Stimulated activated CD4-positive, alpha-beta T cell treated with anti-CD3 and anti-CD28 coated beads, Interleukin-12 subunit alpha, Interleukin-12 subunit beta, amount 100 ng/mL, for 24 hours (primary cell): ENCODE data around the gene HELZ.
"Not testable (repeated sequence)": the region's sequence is repeated elsewhere in the genome, so short reads cannot be mapped to it uniquely, and the experiment has no call there.

Source experiments
- DNase-seq, 2 experiments: peaks; one replicate each; pipeline ENCODE4 v3.0.0-alpha.2; 2020; ENCODE audit warnings: low read depth in 2 of 2

Gene HELZ

GRCh38 chr17:67142030-67142429 lies 103.0 kb downstream of the HELZ start:
- DNase-seq, result not testable (repeated sequence)

- DNase-seq, result no peak
These were observed 105.0 kb downstream of the HELZ start for GRCh38 chr17:67139784-67140665.

- no peak for DNase-seq
These were observed 105.7 kb downstream of the HELZ start for GRCh38 chr17:67139289-67139688.

GRCh38 chr17:67138392-67138791 lies 106.6 kb downstream of the HELZ start:
- DNase-seq, result no peak

- no peak for DNase-seq
These were observed 107.1 kb downstream of the HELZ start for GRCh38 chr17:67137860-67138259.

GRCh38 chr17:67137026-67137370 lies 108.0 kb downstream of the HELZ start:
- DNase-seq, result no peak

GRCh38 chr17:67136191-67137025 lies 108.6 kb downstream of the HELZ start:
- DNase-seq, result no peak

GRCh38 chr17:67133161-67133560 lies 111.8 kb downstream of the HELZ start:
- DNase-seq, result no peak

GRCh38 chr17:67132366-67132765 lies 112.6 kb downstream of the HELZ start:
- no peak for DNase-seq

GRCh38 chr17:67130768-67131167 lies 114.2 kb downstream of the HELZ start:
- no peak for DNase-seq

GRCh38 chr17:67129283-67129682 lies 115.7 kb downstream of the HELZ start:
- no peak for DNase-seq

- DNase-seq, result no peak
These were observed 116.3 kb downstream of the HELZ start for GRCh38 chr17:67128700-67129099.

GRCh38 chr17:67127925-67128324 lies 117.1 kb downstream of the HELZ start:
- no peak for DNase-seq

- DNase-seq, result no peak
These were observed 118.0 kb downstream of the HELZ start for GRCh38 chr17:67126983-67127382.

GRCh38 chr17:67126543-67126942 lies 118.5 kb downstream of the HELZ start:
- not testable (repeated sequence) for DNase-seq

- no peak for DNase-seq
These were observed 119.1 kb downstream of the HELZ start for GRCh38 chr17:67125924-67126323.

GRCh38 chr17:67125417-67125816 lies 119.6 kb downstream of the HELZ start:
- no peak for DNase-seq

- DNase-seq, result no peak
These were observed 120.4 kb downstream of the HELZ start for GRCh38 chr17:67124450-67125148.

GRCh38 chr17:67123699-67124098 lies 121.3 kb downstream of the HELZ start:
- DNase-seq, result no peak

- no peak for DNase-seq
These were observed 123.6 kb downstream of the HELZ start for GRCh38 chr17:67121316-67121891.

GRCh38 chr17:67119102-67119501 lies 125.9 kb downstream of the HELZ start:
- no peak for DNase-seq

- no peak for DNase-seq
These were observed 128.9 kb downstream of the HELZ start for GRCh38 chr17:67116045-67116575.
